ENCODE data around the gene SSTR5.

The SSTR5 gene

GRCh38 chr16:1034230-1035065 lies 38.1 kb upstream of the SSTR5 start:
- no peak for DNase-seq (ENCODE audit: low read depth)
- no peak for TF ChIP-seq CTCF (IDR thresholded peaks at IDR 0.05; ENCODE audit: insufficient read depth, low read depth, low read length, missing control alignments)
- H3K4me3 ChIP-seq (ENCODE audit: low read depth, low read length): no peak overlapping the region

- no peak overlapping the region for H3K4me3 ChIP-seq (ENCODE audit: low read depth, low read length)
- TF ChIP-seq CTCF (IDR thresholded peaks at IDR 0.05; ENCODE audit: insufficient read depth, low read depth, low read length, missing control alignments): no peak
- DNase-seq (ENCODE audit: low read depth): no peak
Measured at GRCh38 chr16:1035066-1035415, 37.5 kb upstream of the SSTR5 start.

GRCh38 chr16:1036166-1036565 lies 36.4 kb upstream of the SSTR5 start:
- no peak overlapping the region for H3K4me3 ChIP-seq (ENCODE audit: low read depth, low read length)
- TF ChIP-seq CTCF (IDR thresholded peaks at IDR 0.05; ENCODE audit: insufficient read depth, low read depth, low read length, missing control alignments): no peak
- no peak for DNase-seq (ENCODE audit: low read depth)

- TF ChIP-seq CTCF (IDR thresholded peaks at IDR 0.05; ENCODE audit: insufficient read depth, low read depth, low read length, missing control alignments): no peak
Measured at GRCh38 chr16:1036726-1037393, 35.7 kb upstream of the SSTR5 start.

GRCh38 chr16:1037394-1038257 lies 34.9 kb upstream of the SSTR5 start:
- TF ChIP-seq CTCF (IDR thresholded peaks at IDR 0.05; ENCODE audit: insufficient read depth, low read depth, low read length, missing control alignments): no peak
- DNase-seq (ENCODE audit: low read depth): no peak
- H3K4me3 ChIP-seq (ENCODE audit: low read depth, low read length): no peak overlapping the region

More at GRCh38 chr16:1036726-1037393, 35.7 kb upstream of the SSTR5 start:
- no peak for DNase-seq (ENCODE audit: low read depth)
- no peak overlapping the region for H3K4me3 ChIP-seq (ENCODE audit: low read depth, low read length)

GRCh38 chr16:1038932-1039331 lies 33.6 kb upstream of the SSTR5 start:
- DNase-seq (ENCODE audit: low read depth): no peak
- no peak overlapping the region for H3K4me3 ChIP-seq (ENCODE audit: low read depth, low read length)
- TF ChIP-seq CTCF (IDR thresholded peaks at IDR 0.05; ENCODE audit: insufficient read depth, low read depth, low read length, missing control alignments): no peak

Measured in GM12865 (cell line).